Measurements from ENCODE around the gene CACNA1D. TPM values are rescaled to one million over a fixed set of nuclear protein-coding genes. Genes with fewer than 3 reads are reported as not detected.

Gene CACNA1D
- total and polyA plus RNA-seq, 9 of the 15 experiments (the other 6 are each of a cell fraction or from before 2014, with no cell fraction given), result 0.29 TPM; not detected in 8

GRCh38 chr3:53846851-53847155 lies 352.4 kb downstream of the CACNA1D start:
- Histone ChIP-seq H3K4me1 (replicated peaks in 1 of 2; ENCODE audit: control insufficient read depth in 2 of 2, insufficient read depth in 2 of 2, low read length in 2 of 2) (peaks cover 0 to 13% of the 10 kb centered on the region in 2 experiments; a peak in 2 of 5 replicates), H3K79me2 (ENCODE audit: control insufficient read depth, insufficient read depth, low read length) (no peaks in the 10 kb centered on the region), H4K20me1 (replicated peaks; ENCODE audit: control insufficient read depth, insufficient read depth, low read length) (no peaks in the 10 kb centered on the region), H3K4me3 (no peak overlapping the region), H3K9me3 (replicated peaks; ENCODE audit: control insufficient read depth, insufficient read depth, low read depth, low read length) (no peaks in the 10 kb centered on the region), H3K4me2 (ENCODE audit: insufficient read depth, low read length) (no peak overlapping the region), H3K27ac (ENCODE audit: extremely low read depth, low read depth, low read length) (no peak overlapping the region), H3K36me3 (ENCODE audit: control insufficient read depth, insufficient read depth, low read length) (no peaks in the 10 kb centered on the region), H3K27me3 (ENCODE audit: control insufficient read depth in 2 of 2, insufficient read depth in 2 of 2, low read length in 2 of 2) (peaks cover 0 to 25% of the 10 kb centered on the region in 2 experiments; a peak in 3 of 5 replicates), H2AFZ (ENCODE audit: low read depth, low read length) (no peak overlapping the region), H3K9ac (ENCODE audit: insufficient read depth in 1 of 2, low read depth in 2 of 2, low read length in 2 of 2) (no peak overlapping the region), H3K9me1 (ENCODE audit: control insufficient read depth, insufficient read depth, low read length) (no peaks in the 10 kb centered on the region)
- DNase-seq (ENCODE audit: extremely low read depth in 1 of 4, low spot score in 3 of 4) (no peak), ATAC-seq (no peak), FAIRE-seq (no peak)
- CTCF ChIA-PET (ENCODE audit: low intra/inter-chr PET ratio), result no interaction called here
- intact Hi-C loops (cut with micrococcal nuclease), result no loop called here
- BruUV-seq (replicated peaks), result no TSS peak
- in situ Hi-C loops (cut with MboI), result no loop called here
- POLR2A ChIA-PET, result interaction anchor here (0.6 kb wide), 1 partner anchor 12 kb away, joined by 3 read pairs; no protein-coding TSS in a partner anchor
- 57% methylated on average over 10 of the region's 10 CpGs for WGBS (ENCODE audit: insufficient coverage, low coverage, missing lambda C conversion rate)
- TF ChIP-seq ZNF408 (CRISPR knock-in tag; IDR thresholded peaks at IDR 0.05; ENCODE audit: low read depth) (no peak), PRMT5 (CRISPR knock-in tag; IDR thresholded peaks at IDR 0.05) (no peak), ZNF75A (CRISPR knock-in tag; IDR thresholded peaks at IDR 0.05) (no peak), EWSR1 (IDR thresholded peaks at IDR 0.05; ENCODE audit: borderline replicate concordance, low read depth, partially characterized antibody) (no peak), ZNF77 (CRISPR knock-in tag; IDR thresholded peaks at IDR 0.05) (no peak), ZNF384 (IDR thresholded peaks at IDR 0.05; ENCODE audit: low read depth, low read length) (no peak), ZNF165 (CRISPR knock-in tag; IDR thresholded peaks at IDR 0.05; ENCODE audit: borderline replicate concordance) (no peak), CREB3 (tag; conservative IDR thresholded peaks at IDR 0.05; ENCODE audit: low read depth) (no peak), HNRNPUL1 (IDR thresholded peaks at IDR 0.05; ENCODE audit: low read length) (no peak), CBX8 (IDR thresholded peaks at IDR 0.05; ENCODE audit: borderline replicate concordance, extremely low read depth, low read depth, low read length, poor library complexity, severe bottlenecking) (no peak), ATF4 (CRISPR knock-in tag; IDR thresholded peaks at IDR 0.05) (no peak), PKNOX1 (IDR thresholded peaks at IDR 0.05) (no peak), ETV5 (CRISPR knock-in tag; IDR thresholded peaks at IDR 0.05; ENCODE audit: low read depth) (no peak), MED1 (CRISPR knock-in tag; IDR thresholded peaks at IDR 0.05; ENCODE audit: borderline replicate concordance) (no peak), ARID3A (IDR thresholded peaks at IDR 0.05; ENCODE audit: borderline replicate concordance, low read depth, low read length) (no peak), ZNF253 (CRISPR knock-in tag; conservative IDR thresholded peaks at IDR 0.05) (no peak), KLF1 (tag; IDR thresholded peaks at IDR 0.05) (no peak)

Measured in K562 (cell line).